Measurements from ENCODE around the gene GGNBP2.

The GGNBP2 gene

DNA sequence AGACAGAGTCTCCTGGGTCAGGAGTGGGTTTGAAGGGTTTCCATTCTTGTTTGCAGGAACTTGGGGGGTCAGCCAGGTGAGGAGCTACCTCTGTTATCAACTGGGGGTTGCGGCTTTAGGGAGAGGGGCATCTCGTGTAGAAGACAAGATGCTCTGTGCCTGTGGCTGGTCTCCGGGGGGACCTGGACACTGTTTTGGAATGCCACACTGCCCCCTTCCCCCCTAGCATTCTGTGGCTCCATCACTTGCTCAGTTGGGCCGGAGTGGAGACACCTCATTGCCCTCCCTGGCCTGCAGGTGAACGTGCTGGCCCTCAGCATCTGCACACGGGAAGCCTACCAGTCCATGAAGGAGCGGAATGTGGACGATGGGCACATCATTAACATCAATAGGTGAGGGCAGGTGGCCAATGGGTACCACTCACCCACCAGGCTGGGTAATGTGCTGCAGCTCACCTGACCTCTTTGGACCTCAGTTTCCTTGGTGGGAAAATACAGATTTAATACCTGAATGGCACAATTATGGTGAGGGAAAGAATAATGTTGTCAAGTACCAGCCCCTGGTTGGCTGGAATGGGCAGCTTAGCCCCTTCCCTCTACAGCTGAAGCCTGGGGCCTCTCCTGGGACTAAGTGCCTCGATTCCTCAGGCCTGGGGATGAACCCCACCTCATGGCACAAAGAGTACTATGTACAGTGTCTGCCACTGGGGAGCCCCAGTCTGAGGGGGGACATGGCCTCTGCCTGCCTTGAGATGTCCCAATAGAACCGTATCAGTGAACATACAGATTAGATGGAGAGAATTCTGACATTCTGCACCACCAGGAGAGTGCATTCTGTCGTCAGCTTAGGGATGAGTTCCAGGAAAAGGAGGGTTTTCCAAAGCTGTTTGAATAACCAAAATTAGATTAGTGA is 53.4 kb downstream of the GGNBP2 start:
- TF ChIP-seq, protein P1, sequence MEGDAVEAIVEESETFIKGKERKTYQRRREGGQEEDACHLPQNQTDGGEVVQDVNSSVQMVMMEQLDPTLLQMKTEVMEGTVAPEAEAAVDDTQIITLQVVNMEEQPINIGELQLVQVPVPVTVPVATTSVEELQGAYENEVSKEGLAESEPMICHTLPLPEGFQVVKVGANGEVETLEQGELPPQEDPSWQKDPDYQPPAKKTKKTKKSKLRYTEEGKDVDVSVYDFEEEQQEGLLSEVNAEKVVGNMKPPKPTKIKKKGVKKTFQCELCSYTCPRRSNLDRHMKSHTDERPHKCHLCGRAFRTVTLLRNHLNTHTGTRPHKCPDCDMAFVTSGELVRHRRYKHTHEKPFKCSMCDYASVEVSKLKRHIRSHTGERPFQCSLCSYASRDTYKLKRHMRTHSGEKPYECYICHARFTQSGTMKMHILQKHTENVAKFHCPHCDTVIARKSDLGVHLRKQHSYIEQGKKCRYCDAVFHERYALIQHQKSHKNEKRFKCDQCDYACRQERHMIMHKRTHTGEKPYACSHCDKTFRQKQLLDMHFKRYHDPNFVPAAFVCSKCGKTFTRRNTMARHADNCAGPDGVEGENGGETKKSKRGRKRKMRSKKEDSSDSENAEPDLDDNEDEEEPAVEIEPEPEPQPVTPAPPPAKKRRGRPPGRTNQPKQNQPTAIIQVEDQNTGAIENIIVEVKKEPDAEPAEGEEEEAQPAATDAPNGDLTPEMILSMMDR (IDR thresholded peaks at IDR 0.05), result no peak
- Histone ChIP-seq H3K36me3 (ENCODE audit: control insufficient read depth, insufficient read depth, low read length) (no peaks in the 10 kb centered on the region), H3K9me3 (ENCODE audit: control insufficient read depth, low read length) (no peaks in the 10 kb centered on the region), H3K4me3 (ENCODE audit: low read depth, low read length) (no peak overlapping the region), H3K27me3 (ENCODE audit: control insufficient read depth, insufficient read depth, low read length) (no peaks in the 10 kb centered on the region), H3K4me2 (ENCODE audit: low read length) (no peak overlapping the region), H3K9ac (no peak overlapping the region), H3K27ac (no peak overlapping the region), H3K79me2 (no peaks in the 10 kb centered on the region), H3K4me1 (peaks cover 12% of the 10 kb centered on the region), H2AFZ (no peak overlapping the region)

DNA sequence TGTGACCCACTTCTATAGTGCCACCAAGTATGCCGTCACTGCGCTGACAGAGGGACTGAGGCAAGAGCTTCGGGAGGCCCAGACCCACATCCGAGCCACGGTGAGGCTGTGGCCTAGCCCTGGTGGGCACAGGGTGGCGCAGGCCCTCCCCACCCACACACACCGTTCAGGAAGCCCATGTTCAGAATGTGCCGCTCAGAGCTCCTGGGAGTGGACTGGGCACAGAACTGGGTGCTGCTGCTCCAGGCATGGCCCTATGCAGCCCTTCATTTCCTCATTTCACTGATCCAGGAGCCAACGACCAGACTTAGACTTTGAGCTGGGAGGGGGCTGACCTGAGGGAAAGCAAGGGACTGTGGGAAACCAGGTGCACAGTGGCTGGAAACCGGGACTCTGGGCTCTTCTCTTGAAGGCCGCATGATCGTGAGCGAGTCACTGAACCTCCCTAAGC is 54.3 kb downstream of the GGNBP2 start:
- H3K36me3 ChIP-seq (ENCODE audit: control insufficient read depth, insufficient read depth, low read length), result no peaks in the 10 kb centered on the region
- no peak overlapping the region for H3K27ac ChIP-seq
- H3K4me1 ChIP-seq, result peaks cover 12% of the 10 kb centered on the region
- no peak overlapping the region for H3K4me2 ChIP-seq (ENCODE audit: low read length)
- H3K9me3 ChIP-seq (ENCODE audit: control insufficient read depth, low read length), result no peaks in the 10 kb centered on the region
- TF ChIP-seq, protein P1 (IDR thresholded peaks at IDR 0.05), result no peak
- H3K4me3 ChIP-seq (ENCODE audit: low read depth, low read length), result no peak overlapping the region
- no peak overlapping the region for H2AFZ ChIP-seq
- no peaks in the 10 kb centered on the region for H3K27me3 ChIP-seq (ENCODE audit: control insufficient read depth, insufficient read depth, low read length)
- no peak overlapping the region for H3K9ac ChIP-seq
- H3K79me2 ChIP-seq, result no peaks in the 10 kb centered on the region

DNA sequence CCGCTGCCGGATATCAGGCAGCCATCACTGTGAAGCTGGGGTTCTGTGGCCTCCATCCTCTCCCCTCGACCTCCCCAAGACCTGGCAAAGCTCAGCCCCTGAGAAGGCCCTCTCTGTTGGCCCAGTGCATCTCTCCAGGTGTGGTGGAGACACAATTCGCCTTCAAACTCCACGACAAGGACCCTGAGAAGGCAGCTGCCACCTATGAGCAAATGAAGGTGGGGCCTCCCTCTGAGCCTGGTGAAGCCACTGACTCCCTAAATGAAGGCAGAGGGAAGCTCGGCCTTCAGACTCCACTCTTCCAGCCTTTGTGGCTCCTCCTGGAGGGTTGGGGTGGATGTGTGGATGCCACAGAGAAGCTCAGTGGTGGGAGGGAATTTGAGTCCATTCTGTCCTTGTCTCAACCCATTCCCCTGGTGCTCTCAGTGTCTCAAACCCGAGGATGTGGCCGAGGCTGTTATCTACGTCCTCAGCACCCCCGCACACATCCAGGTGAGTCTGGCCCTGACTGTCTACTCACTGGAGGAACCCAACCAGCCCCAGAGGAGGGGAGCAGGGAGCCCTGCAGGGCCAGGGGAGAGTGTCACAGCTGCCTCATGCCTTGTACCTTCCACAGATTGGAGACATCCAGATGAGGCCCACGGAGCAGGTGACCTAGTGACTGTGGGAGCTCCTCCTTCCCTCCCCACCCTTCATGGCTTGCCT is 55.0 kb downstream of the GGNBP2 start:
- Histone ChIP-seq H3K9ac (no peak overlapping the region), H3K4me2 (ENCODE audit: low read length) (no peak overlapping the region), H3K79me2 (peaks cover 3% of the 10 kb centered on the region), H3K27me3 (ENCODE audit: control insufficient read depth, insufficient read depth, low read length) (no peaks in the 10 kb centered on the region), H3K4me1 (peaks cover 12% of the 10 kb centered on the region), H2AFZ (no peak overlapping the region), H3K9me3 (ENCODE audit: control insufficient read depth, low read length) (no peaks in the 10 kb centered on the region), H3K36me3 (ENCODE audit: control insufficient read depth, insufficient read depth, low read length) (no peaks in the 10 kb centered on the region), H3K4me3 (ENCODE audit: low read depth, low read length) (no peak overlapping the region), H3K27ac (no peak overlapping the region)
- TF ChIP-seq, protein P1 (IDR thresholded peaks at IDR 0.05), result no peak

DNA sequence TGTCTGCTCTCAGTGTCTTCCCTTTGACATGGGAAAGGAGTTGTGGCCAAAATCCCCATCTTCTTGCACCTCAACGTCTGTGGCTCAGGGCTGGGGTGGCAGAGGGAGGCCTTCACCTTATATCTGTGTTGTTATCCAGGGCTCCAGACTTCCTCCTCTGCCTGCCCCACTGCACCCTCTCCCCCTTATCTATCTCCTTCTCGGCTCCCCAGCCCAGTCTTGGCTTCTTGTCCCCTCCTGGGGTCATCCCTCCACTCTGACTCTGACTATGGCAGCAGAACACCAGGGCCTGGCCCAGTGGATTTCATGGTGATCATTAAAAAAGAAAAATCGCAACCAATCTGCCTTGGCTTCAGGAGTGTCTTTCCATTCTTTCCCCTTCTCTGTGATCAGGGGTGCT is 55.7 kb downstream of the GGNBP2 start:
- peak overlapping the region; percentile 70 for H3K27ac ChIP-seq
- peak overlapping the region; percentile 97 for H2AFZ ChIP-seq
- no peak overlapping the region for H3K4me3 ChIP-seq (ENCODE audit: low read depth, low read length)
- peak overlapping the region; percentile 64 for H3K4me2 ChIP-seq (ENCODE audit: low read length)
- no peaks in the 10 kb centered on the region for H3K36me3 ChIP-seq (ENCODE audit: control insufficient read depth, insufficient read depth, low read length)
- TF ChIP-seq, protein P1 (IDR thresholded peaks at IDR 0.05), result no peak
- no peaks in the 10 kb centered on the region for H3K9me3 ChIP-seq (ENCODE audit: control insufficient read depth, low read length)
- no peak overlapping the region for H3K9ac ChIP-seq
- H3K79me2 ChIP-seq, result peaks cover 3% of the 10 kb centered on the region
- H3K27me3 ChIP-seq (ENCODE audit: control insufficient read depth, insufficient read depth, low read length), result no peaks in the 10 kb centered on the region
- peaks cover 12% of the 10 kb centered on the region for H3K4me1 ChIP-seq

All from parathyroid adenoma (tissue), 2 donors.